Esophagus muscularis mucosa (tissue), 4 donors: Measurements from ENCODE around the gene IL10. TPM values are rescaled to one million over a fixed set of nuclear protein-coding genes. Genes with fewer than 3 reads are reported as not detected.

Experiments used
- DNase-seq: peaks from one replicate; pipeline ENCODE4 v3.0.0-alpha.2; 2017; ENCODE audit errors: extremely low spot score
- H3K27ac ChIP-seq, 4 donors: fragments of 200-600 bp; sonication (generic); replicated peaks in 1 of 4; 1 replicate in 3 of 4; 2 replicates in 1 of 4; pipeline ENCODE4 v1.5.1; 2016 to 2019; ENCODE audit warnings: mild to moderate bottlenecking in 1 of 4
- H3K27me3 ChIP-seq, 4 donors: fragments of 200-600 bp; sonication (generic); one replicate each; pipeline versions ENCODE4 v1.5.1 to v1.6.0; 2016 to 2019
- H3K36me3 ChIP-seq, 4 donors: fragments of 200-600 bp; sonication (generic); one replicate each; pipeline ENCODE4 v1.5.1; 2016 to 2019
- H3K4me1 ChIP-seq, 4 donors: fragments of 200-600 bp; sonication (generic); one replicate each; pipeline ENCODE4 v1.5.1; 2016 to 2019
- H3K4me3 ChIP-seq, 4 donors: fragments of 200-600 bp; sonication (generic); 1 replicate in 2 of 4; 2 replicates in 2 of 4; pipeline ENCODE4 v1.5.1; 2016 to 2019; ENCODE audit warnings: mild to moderate bottlenecking in 4 of 4, moderate library complexity in 1 of 4
- H3K9me3 ChIP-seq, 4 donors: fragments of 200-600 bp; sonication (generic); 1 replicate in 3 of 4; 2 replicates in 1 of 4; pipeline ENCODE4 v1.5.1; 2016 to 2019
- EP300 ChIP-seq: sonication (generic); formaldehyde crosslinking; IDR thresholded peaks from one replicate; pipeline ENCODE4 v1.6.1; 2017; ENCODE audit warnings: antibody characterized with exemption
- POLR2A ChIP-seq: fragments of 450-650 bp; IDR thresholded peaks from one replicate; pipeline ENCODE4 v1.6.1; 2017; ENCODE audit warnings: antibody characterized with exemption, moderate library complexity, mild to moderate bottlenecking, low read depth
- POLR2AphosphoS5 ChIP-seq, 2 donors: sonication (generic); formaldehyde crosslinking; IDR thresholded peaks; one replicate each; pipeline ENCODE4 v1.6.1; 2017; ENCODE audit warnings: antibody characterized with exemption in 2 of 2
- WGBS: methylation state at CpG from one replicate; pipeline ENCODE4 v1.1.5; 2018; 5-methylcytosine and 5-hydroxymethylcytosine counted together
- intact Hi-C: fragments of 100-400 bp; cut with DNase I; formaldehyde crosslinking; loops from one replicate; pipeline ENCODE4 v1.15.1; 2023
- total RNA-seq, 4 donors: library from RNA; depleted of rRNA; stranded (reverse); fragments of >200 nt; gene quantifications; one replicate each; pipeline versions ENCODE4 v1.1.0 to v1.2.1, GENCODE V29; 2016
- TF ChIP-seq, protein P1 (sequence below), 3 experiments: fragments of 200-600 bp in 2 of 3; fragments of 450-650 bp in 1 of 3; sonication (generic) in 2 of 3; IDR thresholded peaks; one replicate each; pipeline ENCODE4 v1.5.1; 2017 to 2019; ENCODE audit warnings: antibody characterized with exemption in 3 of 3, mild to moderate bottlenecking in 2 of 3, moderate library complexity in 1 of 3

Gene IL10
- total RNA-seq, 4 donors from 2014 or later = 0.83 to 5.1 (median 3.5) TPM

DNA sequence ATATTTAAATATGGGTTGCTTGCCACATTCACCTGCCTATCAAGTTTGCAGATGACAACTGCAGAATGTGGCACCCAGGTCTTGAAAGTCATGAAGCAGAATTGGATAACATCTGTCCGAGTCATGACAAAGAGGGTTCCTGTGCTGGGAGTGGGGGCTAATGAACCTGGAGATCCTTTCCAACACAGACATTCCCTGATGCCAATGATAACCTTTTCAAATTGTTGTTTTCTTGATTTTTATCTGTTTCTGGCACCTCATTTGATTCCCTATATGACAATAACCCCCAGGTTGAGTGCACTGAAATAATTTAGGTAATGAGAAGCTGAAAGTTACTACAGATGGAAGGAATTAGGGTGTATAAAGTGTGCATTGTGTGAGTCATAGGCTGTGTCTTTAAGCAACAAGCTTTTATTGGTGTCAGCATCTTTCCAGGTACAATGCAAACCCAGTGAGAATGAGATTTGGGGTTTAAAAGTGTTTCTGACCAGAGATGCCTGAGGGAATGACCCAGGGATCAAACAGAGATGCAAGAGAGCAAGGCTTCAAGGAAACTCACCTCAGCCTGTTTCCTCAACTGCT, 32.0 kb upstream of the IL10 start:
- Histone ChIP-seq H3K27ac (no peak overlapping the region), H3K9me3 (no peaks in the 10 kb centered on the region), H3K27me3 (no peaks in the 10 kb centered on the region), H3K4me3 (no peak overlapping the region), H3K36me3 (no peaks in the 10 kb centered on the region), H3K4me1 (no peaks in the 10 kb centered on the region)
- 75% methylated on average over 1 of the region's 1 CpG for WGBS
- TF ChIP-seq, protein P1, sequence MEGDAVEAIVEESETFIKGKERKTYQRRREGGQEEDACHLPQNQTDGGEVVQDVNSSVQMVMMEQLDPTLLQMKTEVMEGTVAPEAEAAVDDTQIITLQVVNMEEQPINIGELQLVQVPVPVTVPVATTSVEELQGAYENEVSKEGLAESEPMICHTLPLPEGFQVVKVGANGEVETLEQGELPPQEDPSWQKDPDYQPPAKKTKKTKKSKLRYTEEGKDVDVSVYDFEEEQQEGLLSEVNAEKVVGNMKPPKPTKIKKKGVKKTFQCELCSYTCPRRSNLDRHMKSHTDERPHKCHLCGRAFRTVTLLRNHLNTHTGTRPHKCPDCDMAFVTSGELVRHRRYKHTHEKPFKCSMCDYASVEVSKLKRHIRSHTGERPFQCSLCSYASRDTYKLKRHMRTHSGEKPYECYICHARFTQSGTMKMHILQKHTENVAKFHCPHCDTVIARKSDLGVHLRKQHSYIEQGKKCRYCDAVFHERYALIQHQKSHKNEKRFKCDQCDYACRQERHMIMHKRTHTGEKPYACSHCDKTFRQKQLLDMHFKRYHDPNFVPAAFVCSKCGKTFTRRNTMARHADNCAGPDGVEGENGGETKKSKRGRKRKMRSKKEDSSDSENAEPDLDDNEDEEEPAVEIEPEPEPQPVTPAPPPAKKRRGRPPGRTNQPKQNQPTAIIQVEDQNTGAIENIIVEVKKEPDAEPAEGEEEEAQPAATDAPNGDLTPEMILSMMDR (IDR thresholded peaks at IDR 0.05) = no peak
- no peak for TF ChIP-seq POLR2AphosphoS5 (IDR thresholded peaks at IDR 0.05)
- TF ChIP-seq EP300 = no peak
- TF ChIP-seq POLR2A = no peak
- intact Hi-C loops = loop anchor here (10.0 kb wide), 1 partner anchor 169 kb away; the partner anchor contains the start of gene DYRK3
- DNase-seq = no peak

DNA sequence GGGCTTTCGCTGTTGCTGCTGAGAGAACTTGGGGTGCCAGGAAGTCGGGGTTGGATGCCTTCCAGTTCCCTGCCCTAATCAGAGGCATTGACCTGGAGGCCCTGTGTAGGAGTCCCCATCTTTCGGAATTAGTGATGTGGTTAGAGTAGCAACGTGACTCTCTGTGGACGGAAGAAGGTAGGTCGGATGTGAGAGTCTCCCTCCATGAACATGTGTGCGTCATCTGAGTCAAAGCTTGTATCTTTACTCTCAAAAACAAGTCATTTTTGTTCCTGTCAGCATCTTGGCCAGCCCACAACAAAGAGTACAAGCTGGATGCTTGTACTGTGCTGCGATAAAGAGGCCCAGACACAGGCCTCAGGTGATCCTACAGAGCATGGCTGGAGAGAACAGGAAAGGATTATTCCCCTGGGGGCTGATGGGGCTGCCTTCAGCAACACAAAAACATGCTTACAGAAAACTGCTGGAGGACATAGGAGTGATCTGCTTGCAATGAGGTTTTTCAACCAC, 31.0 kb upstream of the IL10 start:
- WGBS = 86% methylated on average over 8 of the region's 8 CpGs
- no peak for DNase-seq
- no peak overlapping the region for H3K27ac ChIP-seq
- intact Hi-C loops = loop anchor here (10.0 kb wide), 1 partner anchor 168 kb away; the partner anchor contains the start of gene DYRK3
- H3K4me1 ChIP-seq = no peaks in the 10 kb centered on the region
- H3K9me3 ChIP-seq = no peaks in the 10 kb centered on the region
- no peak for TF ChIP-seq EP300
- TF ChIP-seq, protein P1 (IDR thresholded peaks at IDR 0.05) = no peak
- peak in 1 of 2 donors; percentile 14 for TF ChIP-seq POLR2AphosphoS5 (IDR thresholded peaks at IDR 0.05)
- TF ChIP-seq POLR2A = no peak
- H3K4me3 ChIP-seq = no peak overlapping the region
- peaks cover 0 to 1% (median 0%) of the 10 kb centered on the region in 4 donors for H3K27me3 ChIP-seq
- H3K36me3 ChIP-seq = no peaks in the 10 kb centered on the region

DNA sequence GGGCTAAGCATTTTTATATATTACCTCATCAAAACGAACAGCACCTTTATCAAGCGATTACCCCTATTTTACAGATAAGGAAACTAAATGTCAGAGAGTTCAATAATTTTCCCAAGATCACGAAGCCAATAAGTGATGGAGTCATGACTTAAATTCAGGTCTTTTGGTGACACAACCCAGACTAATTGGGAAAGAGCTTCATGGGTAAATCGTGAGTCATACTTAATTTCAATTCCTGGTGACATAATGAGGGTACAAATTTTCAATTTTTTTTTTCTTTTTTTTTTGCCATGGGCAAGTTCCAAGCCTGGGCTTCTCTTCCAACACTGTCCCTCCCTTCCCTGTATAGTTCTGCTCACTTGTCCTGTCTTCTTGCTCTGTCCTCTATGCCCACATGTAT, 30.1 kb upstream of the IL10 start:
- 84% methylated on average over 4 of the region's 4 CpGs for WGBS
- H3K27me3 ChIP-seq = peaks cover 0 to 8% (median 0%) of the 10 kb centered on the region in 4 donors
- no peak overlapping the region for H3K4me3 ChIP-seq
- DNase-seq = no peak
- TF ChIP-seq, protein P1 (IDR thresholded peaks at IDR 0.05) = no peak
- no peak for TF ChIP-seq EP300
- no peak for TF ChIP-seq POLR2A
- no peak for TF ChIP-seq POLR2AphosphoS5 (IDR thresholded peaks at IDR 0.05)
- H3K36me3 ChIP-seq = no peaks in the 10 kb centered on the region
- no peaks in the 10 kb centered on the region for H3K4me1 ChIP-seq
- H3K9me3 ChIP-seq = no peaks in the 10 kb centered on the region
- intact Hi-C loops = loop anchor here (10.0 kb wide), 1 partner anchor 168 kb away; the partner anchor contains the start of gene DYRK3
- H3K27ac ChIP-seq = no peak overlapping the region

DNA sequence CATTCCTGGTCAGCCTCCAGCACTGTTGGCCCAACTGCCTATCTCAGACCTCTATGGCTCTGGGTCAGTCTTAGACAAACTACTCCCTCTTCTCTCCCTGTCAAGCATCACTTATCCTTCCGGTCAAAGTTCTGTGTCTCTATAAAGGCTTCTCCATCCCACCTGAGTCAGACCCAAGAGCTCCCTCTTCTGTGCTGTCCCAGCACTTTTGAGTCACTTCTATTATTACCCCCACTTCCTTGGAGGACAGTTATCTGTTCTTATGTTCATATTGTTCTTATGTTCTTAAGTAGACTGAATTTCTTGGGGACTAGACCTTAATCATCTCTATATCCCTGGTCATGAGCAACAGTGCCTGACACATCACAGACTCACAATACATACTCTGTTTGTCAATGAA, 29.2 kb upstream of the IL10 start:
- WGBS = 89% methylated on average over 1 of the region's 1 CpG
- H3K27ac ChIP-seq = no peak overlapping the region
- H3K4me1 ChIP-seq = no peaks in the 10 kb centered on the region
- intact Hi-C loops = loop anchor here (10.0 kb wide), 1 partner anchor 167 kb away; the partner anchor contains the start of gene DYRK3
- TF ChIP-seq POLR2A (no peak), EP300 (no peak), POLR2AphosphoS5 (IDR thresholded peaks at IDR 0.05) (no peak)
- TF ChIP-seq, protein P1 (IDR thresholded peaks at IDR 0.05) = no peak
- H3K27me3 ChIP-seq = peaks cover 0 to 8% (median 0%) of the 10 kb centered on the region in 4 donors
- no peak overlapping the region for H3K4me3 ChIP-seq
- no peaks in the 10 kb centered on the region for H3K36me3 ChIP-seq
- DNase-seq = no peak
- H3K9me3 ChIP-seq = no peaks in the 10 kb centered on the region
